Measurements from ENCODE around the gene GPX7. TPM values are rescaled to one million over a fixed set of nuclear protein-coding genes. Genes with fewer than 3 reads are reported as not detected.

Gene GPX7
- total RNA-seq, 1 experiment from 2014 or later, result 57.5 TPM

DNA sequence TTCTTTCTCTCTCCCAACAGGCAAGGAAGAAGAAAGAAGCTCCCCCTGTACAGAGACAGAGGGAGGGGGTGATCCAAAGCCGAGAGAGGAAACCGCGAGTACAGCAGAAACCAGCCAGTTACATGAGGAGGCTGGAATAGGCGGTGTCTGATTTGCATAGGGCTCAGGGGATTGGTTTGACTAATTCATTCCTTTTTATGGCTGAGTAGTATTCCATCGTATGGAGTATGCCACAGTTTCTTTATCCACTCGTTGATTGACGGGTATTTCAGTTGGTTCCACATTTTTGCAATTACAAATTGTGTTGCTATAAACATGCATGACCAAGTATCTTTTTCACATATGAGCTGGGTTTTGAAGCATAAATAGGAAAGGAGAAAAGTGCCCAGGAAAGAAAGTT is 3.4 kb upstream of the GPX7 start:
- Histone ChIP-seq H3K36me3 (peaks cover 3% of the 10 kb centered on the region; the same call in 1 of the 2 replicates), H3K4me3 (no peak overlapping the region), H3K27ac (no peak overlapping the region), H3K9me3 (replicated peaks) (no peaks in the 10 kb centered on the region), H3K27me3 (replicated peaks) (no peaks in the 10 kb centered on the region), H3K4me1 (replicated peaks) (peaks cover 20% of the 10 kb centered on the region)
- no peak for DNase-seq (ENCODE audit: low read depth in 1 of 2, low spot score in 2 of 2)

DNA sequence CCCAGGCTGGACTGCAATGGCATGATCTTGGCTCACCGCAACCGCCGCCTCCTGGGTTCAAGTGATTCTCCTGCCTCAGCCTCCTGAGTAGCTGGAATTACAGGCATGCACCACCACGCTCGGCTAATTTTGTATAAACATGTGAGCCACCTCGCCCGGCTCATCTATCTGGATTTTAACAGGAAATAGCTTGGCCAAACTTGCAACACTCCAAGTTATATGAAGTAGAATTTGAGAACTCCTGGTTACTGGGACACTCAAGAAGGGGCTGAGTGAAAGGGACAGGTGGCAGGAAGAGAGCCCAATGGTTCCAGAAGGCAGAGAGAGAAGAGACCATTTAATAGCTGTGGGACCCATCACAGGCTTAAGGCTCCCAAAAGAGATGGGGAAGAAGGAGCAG is 2.9 kb upstream of the GPX7 start:
- H3K36me3 ChIP-seq, result peaks cover 3% of the 10 kb centered on the region; the same call in 1 of the 2 replicates

GRCh38 chr1:52600533-52601179 is 1.5 kb upstream of the GPX7 start:
- Histone ChIP-seq H3K4me3 (no peak overlapping the region), H3K36me3 (peaks cover 3% of the 10 kb centered on the region; the same call in 1 of the 2 replicates), H3K9me3 (replicated peaks) (no peaks in the 10 kb centered on the region), H3K4me1 (replicated peaks) (peaks cover 28% of the 10 kb centered on the region), H3K27ac (no peak overlapping the region), H3K27me3 (replicated peaks) (no peaks in the 10 kb centered on the region)
- DNase-seq (ENCODE audit: low read depth in 1 of 2, low spot score in 2 of 2), result no peak

More for the DNA sequence above, 2.9 kb upstream of the GPX7 start:
- H3K4me1 ChIP-seq (replicated peaks), result peaks cover 25% of the 10 kb centered on the region
- H3K4me3 ChIP-seq, result no peak overlapping the region
- no peaks in the 10 kb centered on the region for H3K9me3 ChIP-seq (replicated peaks)
- DNase-seq (ENCODE audit: low read depth in 1 of 2, low spot score in 2 of 2), result no peak
- H3K27ac ChIP-seq, result no peak overlapping the region
- H3K27me3 ChIP-seq (replicated peaks), result no peaks in the 10 kb centered on the region

GRCh38 chr1:52601519-52601918 is 652 bp upstream of the GPX7 start:
- H3K27ac ChIP-seq, result peak overlapping the region; percentile 71; the same call in 1 of the 2 replicates
- H3K9me3 ChIP-seq (replicated peaks), result no peaks in the 10 kb centered on the region
- H3K4me1 ChIP-seq (replicated peaks), result peaks cover 28% of the 10 kb centered on the region
- 0 out of 2 replicates have a peak overlapping the region, but pooled peaks have one; percentile 51 for H3K4me3 ChIP-seq
- H3K36me3 ChIP-seq, result peaks cover 3% of the 10 kb centered on the region
- H3K27me3 ChIP-seq (replicated peaks), result no peaks in the 10 kb centered on the region
- DNase-seq (ENCODE audit: low read depth in 1 of 2, low spot score in 2 of 2), result no peak

DNA sequence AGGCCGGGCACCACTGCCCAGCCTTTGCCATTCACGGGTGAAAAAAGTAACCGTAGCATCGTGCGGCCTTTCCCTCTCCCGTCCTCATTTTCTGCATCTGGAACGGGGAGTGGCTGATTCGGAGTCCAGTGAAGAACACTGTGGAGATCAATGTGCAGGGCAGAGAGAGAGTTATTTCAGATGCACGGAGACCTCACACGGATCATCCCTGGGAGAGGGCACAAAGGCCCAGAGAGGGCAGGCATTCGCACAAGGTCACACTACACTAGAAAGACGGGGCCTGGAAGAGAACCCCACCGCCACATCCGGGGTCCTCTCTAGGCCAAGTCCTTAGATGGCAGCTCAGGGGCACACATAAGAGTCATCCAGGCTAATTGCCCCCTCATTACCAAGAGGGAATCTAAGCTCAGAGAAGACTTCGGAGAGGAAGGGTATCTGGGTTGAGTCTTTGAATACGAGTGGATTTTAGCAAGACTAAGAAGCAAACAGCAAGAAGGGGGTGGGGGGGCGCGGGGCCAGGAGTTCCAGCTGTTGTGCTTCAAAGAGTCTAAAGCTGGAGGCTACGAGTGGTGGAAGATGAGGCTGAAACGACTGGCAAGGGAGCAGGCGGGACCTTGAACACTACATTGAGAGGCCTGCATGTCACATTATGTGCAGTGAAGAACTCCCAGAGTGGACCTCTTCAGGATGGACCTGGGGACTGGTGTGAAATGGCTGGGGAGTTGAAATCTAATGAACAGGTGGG is 857 bp downstream of the GPX7 start:
- no peaks in the 10 kb centered on the region for H3K27me3 ChIP-seq (replicated peaks)
- peaks cover 28% of the 10 kb centered on the region for H3K4me1 ChIP-seq (replicated peaks)
- peak overlapping the region; percentile 51 for H3K4me3 ChIP-seq
- peaks cover 6% of the 10 kb centered on the region for H3K36me3 ChIP-seq
- DNase-seq (ENCODE audit: low read depth in 1 of 2, low spot score in 2 of 2), result peak in 1 of 2 experiments; percentile 34
- no peaks in the 10 kb centered on the region for H3K9me3 ChIP-seq (replicated peaks)
- peak overlapping the region; percentile 71; the same call in 1 of the 2 replicates for H3K27ac ChIP-seq

- DNase-seq (ENCODE audit: low read depth in 1 of 2, low spot score in 2 of 2), result no peak
- Histone ChIP-seq H3K27me3 (replicated peaks) (no peaks in the 10 kb centered on the region), H3K36me3 (peaks cover 10% of the 10 kb centered on the region), H3K4me1 (replicated peaks) (peaks cover 28% of the 10 kb centered on the region), H3K4me3 (no peak overlapping the region), H3K9me3 (replicated peaks) (no peaks in the 10 kb centered on the region), H3K27ac (no peak overlapping the region)
Observed at GRCh38 chr1:52603630-52604029, 1.5 kb downstream of the GPX7 start.

DNA sequence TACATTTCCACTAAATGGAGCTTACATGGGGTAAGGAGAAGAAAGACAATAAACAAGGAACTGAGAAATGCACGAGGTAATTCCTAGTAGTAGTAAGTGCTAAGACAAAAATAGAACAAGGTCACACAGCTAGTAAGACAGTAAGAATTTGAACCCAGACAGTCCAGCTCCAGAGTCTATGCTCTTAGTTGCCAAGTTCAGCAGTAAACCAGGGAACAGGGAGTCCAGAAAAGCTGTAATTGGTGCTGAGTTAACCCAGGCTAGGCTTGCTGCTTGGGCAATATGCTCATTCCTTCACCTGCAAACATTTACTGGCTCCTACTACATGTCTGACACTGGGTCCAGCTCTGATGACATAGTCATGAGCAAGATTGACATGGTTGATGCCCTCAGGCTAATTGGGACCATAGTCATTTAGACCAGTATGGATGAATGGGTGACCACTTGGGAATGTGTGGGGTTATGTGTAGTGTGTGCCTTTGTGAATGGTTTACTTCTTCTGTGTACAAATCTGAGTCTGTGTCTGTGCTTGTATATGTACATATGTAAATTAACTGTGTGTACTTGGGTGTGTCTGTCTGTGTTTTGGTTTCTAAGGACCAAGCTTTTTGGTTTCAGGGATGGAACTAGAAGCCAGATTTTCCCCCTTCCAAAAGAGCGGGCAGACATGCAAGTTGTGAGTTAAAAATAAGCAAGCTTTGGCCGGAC is 2.0 kb downstream of the GPX7 start:
- H3K27ac ChIP-seq, result no peak overlapping the region
- H3K27me3 ChIP-seq (replicated peaks), result no peaks in the 10 kb centered on the region
- H3K4me3 ChIP-seq, result no peak overlapping the region
- H3K4me1 ChIP-seq (replicated peaks), result peaks cover 28% of the 10 kb centered on the region
- peaks cover 10% of the 10 kb centered on the region for H3K36me3 ChIP-seq
- DNase-seq (ENCODE audit: low read depth in 1 of 2, low spot score in 2 of 2), result no peak
- H3K9me3 ChIP-seq (replicated peaks), result no peaks in the 10 kb centered on the region

DNA sequence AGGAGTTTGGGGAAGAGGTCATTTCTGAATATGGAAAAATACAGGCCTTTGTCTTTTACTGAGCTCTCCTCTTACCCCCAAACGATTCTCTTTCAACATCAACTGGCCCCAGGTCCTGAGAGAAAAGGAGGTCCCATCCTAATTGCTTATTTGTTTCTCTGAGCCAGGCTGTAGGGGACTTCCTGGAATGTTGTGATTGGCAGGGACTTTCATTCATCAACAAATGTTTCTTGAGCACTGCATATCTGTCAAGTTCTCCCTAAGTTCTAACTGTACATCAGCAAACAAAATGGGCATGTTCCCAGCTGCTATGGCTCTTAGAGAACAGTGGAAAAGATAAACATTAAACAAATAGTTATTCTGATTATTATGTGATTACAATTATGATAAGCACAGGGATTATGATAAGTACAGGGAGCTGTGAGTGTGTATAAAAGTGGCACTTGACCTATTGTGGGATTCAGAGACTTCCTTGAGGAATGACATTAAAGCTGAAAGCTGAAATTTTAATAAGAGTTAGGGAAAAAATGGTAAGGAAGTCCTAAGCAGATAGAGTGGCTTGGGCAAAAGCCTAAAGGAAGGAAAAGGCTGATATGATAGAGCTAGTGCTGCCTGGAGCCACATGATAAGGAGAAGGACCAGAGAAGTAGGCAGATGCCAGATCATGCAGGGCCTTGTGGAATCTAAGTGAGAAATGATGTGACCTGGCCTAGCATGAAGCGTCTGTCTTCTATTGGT is 11.6 kb downstream of the GPX7 start:
- no peaks in the 10 kb centered on the region for H3K36me3 ChIP-seq
- no peak for DNase-seq (ENCODE audit: low read depth in 1 of 2, low spot score in 2 of 2)
- H3K9me3 ChIP-seq (replicated peaks), result no peaks in the 10 kb centered on the region
- peaks cover 8% of the 10 kb centered on the region; the same call in 1 of the 2 replicates for H3K4me1 ChIP-seq (replicated peaks)
- H3K27ac ChIP-seq, result no peak overlapping the region
- H3K27me3 ChIP-seq (replicated peaks), result no peaks in the 10 kb centered on the region
- H3K4me3 ChIP-seq, result no peak overlapping the region

DNA sequence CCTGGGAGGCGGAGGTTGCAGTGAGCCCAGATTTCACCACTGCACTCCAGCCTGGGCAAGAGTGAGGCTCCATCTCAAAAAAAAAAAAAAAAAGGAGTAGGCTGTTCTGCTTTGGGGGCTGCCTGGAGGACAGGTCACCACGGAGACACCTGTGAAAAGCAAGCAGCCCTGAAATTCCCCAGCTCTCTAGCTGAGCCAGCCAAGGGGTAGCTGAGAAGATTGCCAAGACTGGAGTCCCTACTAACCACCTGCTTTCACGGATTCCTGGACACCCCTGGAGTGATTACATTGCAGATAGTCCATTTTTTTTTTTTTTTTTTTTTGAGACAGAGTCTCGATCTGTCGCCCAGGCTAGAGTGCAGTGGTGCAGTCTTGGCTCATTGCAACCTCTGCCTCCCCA is 12.5 kb downstream of the GPX7 start:
- Histone ChIP-seq H3K27me3 (replicated peaks) (no peaks in the 10 kb centered on the region), H3K9me3 (replicated peaks) (no peaks in the 10 kb centered on the region), H3K4me1 (replicated peaks) (peaks cover 8% of the 10 kb centered on the region; the same call in 1 of the 2 replicates), H3K36me3 (no peaks in the 10 kb centered on the region), H3K4me3 (no peak overlapping the region), H3K27ac (no peak overlapping the region)
- no peak for DNase-seq (ENCODE audit: low read depth in 1 of 2, low spot score in 2 of 2)

DNA sequence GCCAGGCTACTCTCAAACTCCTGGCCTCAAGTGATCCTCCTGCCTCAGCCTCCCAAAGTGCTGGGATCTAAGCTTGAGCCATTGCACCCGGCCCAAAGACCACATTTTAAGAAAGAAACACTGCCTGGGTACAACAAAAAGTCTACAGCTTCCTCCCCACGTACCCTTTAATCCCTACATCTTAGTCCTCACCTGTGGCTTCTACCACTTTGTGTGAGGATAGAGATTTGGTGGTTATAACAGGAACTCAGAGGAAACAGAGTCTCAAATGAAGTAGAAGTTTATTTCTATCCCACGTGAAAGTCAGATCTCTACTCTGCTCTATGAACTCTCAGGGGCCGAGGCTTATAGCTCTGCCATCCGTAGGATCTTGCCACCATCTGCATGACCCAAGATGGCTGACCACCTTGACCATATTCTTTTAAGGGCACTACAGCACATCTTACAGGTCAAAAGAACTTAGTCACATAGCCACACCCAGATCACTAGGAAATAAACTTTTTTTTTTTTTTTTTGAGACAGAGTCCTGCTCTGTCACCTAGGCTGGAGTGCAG is 13.4 kb downstream of the GPX7 start:
- Histone ChIP-seq H3K4me1 (replicated peaks) (peaks cover 8% of the 10 kb centered on the region; the same call in 1 of the 2 replicates), H3K9me3 (replicated peaks) (peaks cover 3% of the 10 kb centered on the region; the same call in 1 of the 2 replicates), H3K27ac (no peak overlapping the region), H3K27me3 (replicated peaks) (no peaks in the 10 kb centered on the region), H3K4me3 (no peak overlapping the region), H3K36me3 (no peaks in the 10 kb centered on the region)
- no peak for DNase-seq (ENCODE audit: low read depth in 1 of 2, low spot score in 2 of 2)

- Histone ChIP-seq H3K27ac (no peak overlapping the region), H3K36me3 (no peaks in the 10 kb centered on the region), H3K27me3 (replicated peaks) (no peaks in the 10 kb centered on the region), H3K4me3 (no peak overlapping the region), H3K9me3 (replicated peaks) (peaks cover 14% of the 10 kb centered on the region), H3K4me1 (replicated peaks) (no peaks in the 10 kb centered on the region; the same call in 1 of the 2 replicates)
- DNase-seq (ENCODE audit: low read depth in 1 of 2, low spot score in 2 of 2), result no peak
Observed at GRCh38 chr1:52621950-52622349, 19.8 kb downstream of the GPX7 start.

- DNase-seq (ENCODE audit: low read depth in 1 of 2, low spot score in 2 of 2), result no peak
- H3K27ac ChIP-seq, result no peak overlapping the region
- peaks cover 14% of the 10 kb centered on the region for H3K9me3 ChIP-seq (replicated peaks)
- H3K4me3 ChIP-seq, result no peak overlapping the region
- no peaks in the 10 kb centered on the region for H3K36me3 ChIP-seq
- H3K27me3 ChIP-seq (replicated peaks), result no peaks in the 10 kb centered on the region
- H3K4me1 ChIP-seq (replicated peaks), result peaks cover 15% of the 10 kb centered on the region
Observed at GRCh38 chr1:52623812-52624211, 21.6 kb downstream of the GPX7 start.

DNA sequence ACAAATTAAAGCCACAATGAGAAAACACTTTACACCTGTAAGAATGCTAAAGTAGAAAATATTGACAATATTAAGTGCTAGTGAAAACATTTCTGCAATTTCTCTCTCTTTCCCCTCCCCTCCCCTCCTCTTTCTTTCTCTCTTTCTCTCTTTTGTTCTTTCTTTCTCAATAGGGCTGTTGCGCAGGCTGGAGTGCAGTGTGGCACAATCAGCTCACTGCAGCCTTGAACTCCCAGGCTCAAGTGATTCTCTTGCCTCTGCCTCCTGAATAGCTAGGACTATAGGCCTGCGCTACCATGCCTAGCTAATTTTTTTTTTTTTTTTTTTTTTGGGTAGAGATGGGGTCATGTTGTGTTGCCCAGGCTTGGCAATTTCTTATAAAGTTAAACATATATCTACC is 24.9 kb downstream of the GPX7 start:
- Histone ChIP-seq H3K36me3 (no peaks in the 10 kb centered on the region), H3K27ac (no peak overlapping the region), H3K27me3 (replicated peaks) (no peaks in the 10 kb centered on the region), H3K4me3 (no peak overlapping the region), H3K4me1 (replicated peaks) (peaks cover 45% of the 10 kb centered on the region), H3K9me3 (replicated peaks) (peaks cover 7% of the 10 kb centered on the region)
- DNase-seq (ENCODE audit: low read depth in 1 of 2, low spot score in 2 of 2), result no peak
